ENCODE data around the gene ATXN3L.

DNA sequence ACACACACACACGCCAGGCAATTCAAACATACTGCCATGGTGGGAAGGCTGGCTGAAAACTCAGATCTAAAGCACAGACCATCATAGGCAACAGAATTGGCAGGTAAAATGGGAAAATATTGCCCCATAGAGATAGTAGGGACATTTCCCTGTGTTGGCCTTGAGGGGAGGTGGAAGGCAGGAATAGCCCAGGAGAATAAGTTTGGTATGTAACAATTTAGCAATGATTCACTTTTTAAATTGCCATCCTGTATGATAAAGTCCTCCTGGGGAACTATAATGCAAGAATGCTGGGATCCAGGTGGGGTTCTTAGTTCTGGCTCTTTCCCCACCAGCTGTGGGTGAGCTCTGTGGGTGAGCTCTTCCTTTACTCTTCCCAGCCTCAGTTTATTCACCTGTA is 51.0 kb downstream of the ATXN3L start:
- TF ChIP-seq CTCF (IDR thresholded peaks at IDR 0.05) (no peak), ZFX (IDR thresholded peaks at IDR 0.05; ENCODE audit: borderline replicate concordance) (no peak)
